Measurements from ENCODE around the gene DDX39A. TPM values are rescaled to one million over a fixed set of nuclear protein-coding genes. Genes with fewer than 3 reads are reported as not detected.

The DDX39A gene
- polyA plus RNA-seq, 1 donor from 2014 or later = 76.4 TPM

GRCh38 chr19:14433554-14434501 is 14.7 kb upstream of the DDX39A start:
- H3K9me3 ChIP-seq (ENCODE audit: low read length) = no peaks in the 10 kb centered on the region
- H3F3A ChIP-seq (ENCODE audit: insufficient read depth, low read length, poor library complexity, severe bottlenecking) = no peaks in the 10 kb centered on the region
- TF ChIP-seq SMC3 (conservative IDR thresholded peaks at IDR 0.05; ENCODE audit: poor library complexity) (no peak), CTCF (IDR thresholded peaks at IDR 0.05; ENCODE audit: poor library complexity, severe bottlenecking) (peak; percentile 50), EP300 (conservative IDR thresholded peaks at IDR 0.05; ENCODE audit: poor library complexity, severe bottlenecking) (peak; percentile 9), MXI1 (conservative IDR thresholded peaks at IDR 0.05; ENCODE audit: poor library complexity, severe bottlenecking) (peak; percentile 20)
- H3K36me3 ChIP-seq (ENCODE audit: insufficient read depth, low read length) = no peaks in the 10 kb centered on the region
- H3K79me2 ChIP-seq (replicated peaks; ENCODE audit: insufficient read depth, low read length) = peaks cover 8% of the 10 kb centered on the region
- peak overlapping the region; percentile 79 for H3K4me3 ChIP-seq (ENCODE audit: low read length)
- H3K4me2 ChIP-seq (ENCODE audit: low read length) = peak overlapping the region; percentile 78
- no peaks in the 10 kb centered on the region for H3K9me2 ChIP-seq (ENCODE audit: insufficient read depth, low read length)
- no peaks in the 10 kb centered on the region for H4K20me1 ChIP-seq (ENCODE audit: insufficient read depth)
- peak overlapping the region; percentile 57 for H3K27ac ChIP-seq (ENCODE audit: low read length)
- peak overlapping the region; percentile 49 for H2AFZ ChIP-seq (ENCODE audit: low read depth, low read length)
- H3K27me3 ChIP-seq (ENCODE audit: insufficient read depth, low read depth, low read length) = no peaks in the 10 kb centered on the region
- H3K9ac ChIP-seq (ENCODE audit: low read length) = peak overlapping the region; percentile 78

DNA sequence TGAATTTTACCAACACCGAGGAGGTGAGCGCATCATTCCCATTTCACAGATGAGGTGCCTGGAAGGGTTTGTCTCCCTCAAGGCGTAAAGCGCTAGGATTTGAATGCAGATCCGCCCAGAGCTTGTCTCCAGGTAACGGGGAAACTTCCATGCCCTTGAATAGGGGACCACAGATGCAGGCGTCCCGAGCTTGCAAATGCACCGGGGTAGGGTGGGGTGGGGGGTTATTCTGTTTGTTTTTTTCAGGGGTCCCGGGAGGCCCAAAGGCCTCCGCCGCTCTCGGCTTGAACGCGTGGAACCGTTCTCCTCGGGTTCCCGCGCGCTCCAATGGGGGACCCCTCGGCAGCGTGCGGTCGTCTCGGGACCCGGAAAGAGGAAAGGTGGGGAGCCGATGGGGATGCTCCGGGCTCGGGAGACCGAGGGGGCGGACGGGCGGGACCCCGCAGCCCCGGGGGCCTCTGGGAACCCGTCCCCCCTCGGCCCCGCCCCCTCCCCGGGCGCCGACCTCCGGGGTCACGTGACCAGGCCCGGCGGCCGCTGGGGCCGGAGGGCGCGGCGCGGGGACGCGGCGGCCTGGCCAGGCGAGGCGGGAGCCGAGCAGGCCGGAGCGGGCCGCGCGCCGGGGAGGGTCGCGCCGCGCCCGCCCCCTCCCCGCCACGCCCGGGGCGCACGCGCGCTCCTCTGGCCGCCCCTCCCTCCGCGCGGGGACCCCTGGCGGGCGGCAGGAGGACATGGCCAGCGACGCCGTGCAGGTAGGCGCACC is 13.8 kb upstream of the DDX39A start, which contains the start of gene PKN1:
Gene PKN1 (plus strand): TSS at position 516 of the 763 bp plus-strand sequence. CDS start 216 bp downstream, at position 732.
- Histone ChIP-seq H3K27ac (ENCODE audit: low read length) (peak within 1 kb of the TSS; percentile 57), H3K36me3 (ENCODE audit: insufficient read depth, low read length) (no peaks in the 10 kb centered on the region)

More for the DNA sequence above, 13.8 kb upstream of the DDX39A start, which contains the start of gene PKN1:
- H3K9me3 ChIP-seq (ENCODE audit: low read length) = no peaks in the 10 kb centered on the region
- peak within 1 kb of the TSS; percentile 79 for H3K4me3 ChIP-seq (ENCODE audit: low read length)
- H4K20me1 ChIP-seq (ENCODE audit: insufficient read depth) = no peaks in the 10 kb centered on the region
- H3K27me3 ChIP-seq (ENCODE audit: insufficient read depth, low read depth, low read length) = no peaks in the 10 kb centered on the region
- peaks cover 8% of the 10 kb centered on the region for H3K79me2 ChIP-seq (replicated peaks; ENCODE audit: insufficient read depth, low read length)
- H3K4me2 ChIP-seq (ENCODE audit: low read length) = peak within 1 kb of the TSS; percentile 78
- H3F3A ChIP-seq (ENCODE audit: insufficient read depth, low read length, poor library complexity, severe bottlenecking) = no peaks in the 10 kb centered on the region
- peak within 1 kb of the TSS; percentile 60 for H2AFZ ChIP-seq (ENCODE audit: low read depth, low read length)
- H3K9me2 ChIP-seq (ENCODE audit: insufficient read depth, low read length) = no peaks in the 10 kb centered on the region
- TF ChIP-seq EZH2 (IDR thresholded peaks at IDR 0.05; ENCODE audit: borderline replicate concordance, insufficient read depth, low read length, poor library complexity, severe bottlenecking) = no peak
- no peak for TF ChIP-seq REST (IDR thresholded peaks at IDR 0.05; ENCODE audit: borderline replicate concordance)
- TF ChIP-seq POLR2AphosphoS5 (IDR thresholded peaks at IDR 0.05) = no peak
- no peak for TF ChIP-seq TAF1 (IDR thresholded peaks at IDR 0.05; ENCODE audit: low read depth)
- peak; percentile 52 for TF ChIP-seq MXI1 (conservative IDR thresholded peaks at IDR 0.05; ENCODE audit: poor library complexity, severe bottlenecking)
- peak within 1 kb of the TSS; percentile 78 for H3K9ac ChIP-seq (ENCODE audit: low read length)
